ENCODE results near the gene ELOB.

Gene ELOB

DNA sequence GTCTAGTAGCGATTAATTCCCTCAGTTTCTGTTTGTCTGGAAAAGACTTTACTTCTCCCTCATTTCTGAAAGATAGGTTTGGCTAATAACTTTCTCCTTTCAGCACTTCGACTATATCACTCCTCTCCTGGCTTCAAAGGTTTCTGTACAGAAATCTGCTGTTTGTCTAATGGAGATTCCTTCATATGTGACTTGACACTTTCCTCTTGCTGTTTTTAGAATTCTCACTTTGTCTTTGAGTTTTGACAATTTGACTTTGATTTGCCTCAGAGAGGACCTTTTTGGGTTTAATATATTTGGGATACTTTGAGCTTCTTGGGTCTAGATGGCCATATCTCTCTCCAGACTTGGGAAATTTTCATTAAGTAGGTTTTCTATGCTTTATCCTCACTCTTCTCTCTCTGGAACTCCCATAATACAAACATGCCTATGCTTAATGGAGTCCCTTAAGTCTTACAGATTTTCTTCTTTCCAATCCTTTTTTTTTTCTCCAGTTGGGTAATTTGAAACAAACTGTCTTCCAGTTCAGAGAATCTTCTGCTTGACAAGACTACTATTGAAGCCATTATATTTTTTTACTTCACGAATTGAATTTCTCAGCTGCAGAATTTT, 32.2 kb upstream of the ELOB start:
- no peak for DNase-seq

DNA sequence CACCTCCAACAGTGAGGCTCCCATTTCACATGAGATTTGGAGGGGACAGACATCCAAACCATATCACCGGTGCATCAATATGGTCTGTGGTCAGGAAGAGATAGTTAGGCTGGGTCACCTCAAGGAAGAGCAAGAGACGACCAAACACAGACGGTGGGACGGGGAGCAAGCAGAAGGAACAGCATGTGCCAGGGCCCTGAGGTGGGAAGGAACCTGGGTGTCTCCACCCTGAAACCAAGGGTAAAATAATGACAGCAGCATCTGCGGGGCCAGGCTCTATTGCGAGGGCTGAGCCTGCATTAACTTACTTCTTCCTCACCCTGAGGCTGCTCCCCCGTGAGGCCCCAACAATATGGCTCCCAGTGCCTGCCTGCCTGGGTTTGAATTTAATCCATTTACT, 31.1 kb upstream of the ELOB start:
- no peak for DNase-seq

DNA sequence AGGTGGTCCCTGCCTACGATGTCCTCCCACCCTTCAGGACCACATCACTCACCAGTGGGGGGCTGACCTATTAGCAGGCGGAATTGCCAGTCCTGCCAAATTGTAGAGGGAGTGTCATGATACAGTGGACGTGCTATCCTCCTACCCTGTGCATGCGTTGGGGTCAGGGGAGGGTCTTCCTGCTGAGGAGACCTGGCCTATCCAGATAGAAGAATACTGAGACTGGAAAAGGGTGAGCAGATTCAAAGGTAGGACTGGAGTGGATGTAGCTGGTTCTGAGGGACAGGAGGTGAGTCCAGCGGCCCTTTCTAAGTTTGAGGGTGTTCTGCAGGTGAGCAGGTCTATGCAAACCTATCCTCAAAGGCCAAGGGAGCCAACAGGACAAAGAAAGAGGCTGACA, 29.2 kb upstream of the ELOB start:
- DNase-seq = no peak

DNA sequence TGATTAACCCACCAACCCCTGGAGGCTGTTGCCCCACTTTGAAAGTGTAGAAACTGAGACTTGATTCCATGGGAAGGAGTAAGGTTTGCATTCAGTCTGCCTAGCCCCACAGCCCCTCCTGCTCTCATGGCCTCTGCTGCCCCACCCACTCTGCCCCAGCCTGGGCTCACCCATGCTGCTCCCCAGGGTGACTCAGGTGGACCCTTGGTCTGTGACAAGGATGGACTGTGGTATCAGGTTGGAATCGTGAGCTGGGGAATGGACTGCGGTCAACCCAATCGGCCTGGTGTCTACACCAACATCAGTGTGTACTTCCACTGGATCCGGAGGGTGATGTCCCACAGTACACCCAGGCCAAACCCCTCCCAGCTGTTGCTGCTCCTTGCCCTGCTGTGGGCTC, 27.6 kb upstream of the ELOB start:
- no peak for DNase-seq

DNA sequence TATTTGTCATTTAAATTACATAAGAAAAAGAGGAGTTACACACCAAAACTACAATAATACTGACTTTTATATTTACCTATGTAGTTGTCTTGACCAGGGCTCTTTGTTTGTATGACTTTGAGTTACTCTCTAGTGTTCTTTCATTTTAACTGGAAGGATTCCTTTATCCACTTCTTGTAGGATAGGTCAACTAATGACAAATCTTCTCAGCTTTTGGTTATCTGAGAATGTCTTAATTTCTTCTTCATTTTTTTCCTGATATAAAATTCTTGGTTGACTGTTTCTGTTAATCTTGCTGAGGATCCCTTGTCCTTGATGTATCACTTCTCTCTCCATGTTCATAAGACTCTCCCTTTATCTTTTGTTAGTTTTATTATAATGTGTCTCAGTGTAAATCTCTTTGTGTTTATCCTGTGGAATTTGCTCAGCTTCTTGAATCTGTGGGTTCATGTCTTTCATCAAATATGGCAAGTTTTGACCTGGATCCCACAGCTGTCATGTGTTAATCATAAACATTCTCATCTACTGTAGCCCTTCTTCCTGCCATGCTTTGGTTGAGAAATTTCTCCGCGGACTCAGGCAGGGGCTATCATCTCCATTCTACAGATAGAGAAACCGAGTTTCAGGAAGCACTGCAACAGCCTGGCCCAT, 26.6 kb upstream of the ELOB start:
- DNase-seq = no peak

DNA sequence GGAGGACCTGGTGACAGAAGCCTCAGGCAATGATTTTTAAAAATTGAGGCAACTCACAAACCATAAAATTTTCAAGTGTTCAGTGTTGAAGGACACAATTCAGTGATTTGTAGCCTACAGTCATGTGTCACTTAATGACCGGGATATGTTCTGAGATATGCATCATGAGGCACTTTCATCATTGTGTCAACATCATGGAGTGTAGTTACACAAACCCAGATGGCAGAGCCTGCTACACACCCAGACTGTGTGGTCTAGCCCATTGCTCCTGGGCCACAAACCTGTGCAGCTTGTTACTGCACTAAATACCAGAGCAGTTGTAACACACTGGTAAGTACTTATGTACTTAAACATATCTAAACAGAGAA, 22.8 kb upstream of the ELOB start:
- peak; percentile 76 to 94 for DNase-seq

DNA sequence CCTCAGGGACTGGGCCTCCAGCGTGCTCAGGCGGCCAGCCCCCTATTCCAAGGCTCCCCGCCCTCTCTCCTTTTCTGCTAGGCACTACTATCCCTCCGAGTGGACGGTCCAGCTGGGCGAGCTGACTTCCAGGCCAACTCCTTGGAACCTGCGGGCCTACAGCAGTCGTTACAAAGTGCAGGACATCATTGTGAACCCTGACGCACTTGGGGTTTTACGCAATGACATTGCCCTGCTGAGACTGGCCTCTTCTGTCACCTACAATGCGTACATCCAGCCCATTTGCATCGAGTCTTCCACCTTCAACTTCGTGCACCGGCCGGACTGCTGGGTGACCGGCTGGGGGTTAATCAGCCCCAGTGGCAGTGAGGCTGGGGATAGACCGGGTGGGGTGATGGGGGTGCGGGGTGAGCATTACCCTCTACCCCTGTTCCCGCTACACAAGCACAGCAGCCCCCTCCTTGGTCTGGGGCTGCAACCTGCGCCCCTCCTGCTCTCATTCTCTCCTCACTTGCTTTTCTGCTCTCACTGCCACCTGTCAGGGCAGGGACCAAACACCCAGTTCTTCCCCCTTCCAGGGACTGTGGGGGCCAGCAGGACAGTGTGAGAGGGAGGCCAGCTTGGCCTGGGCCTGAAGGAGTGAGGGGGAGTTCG, 22.3 kb upstream of the ELOB start:
- no peak for DNase-seq

DNA sequence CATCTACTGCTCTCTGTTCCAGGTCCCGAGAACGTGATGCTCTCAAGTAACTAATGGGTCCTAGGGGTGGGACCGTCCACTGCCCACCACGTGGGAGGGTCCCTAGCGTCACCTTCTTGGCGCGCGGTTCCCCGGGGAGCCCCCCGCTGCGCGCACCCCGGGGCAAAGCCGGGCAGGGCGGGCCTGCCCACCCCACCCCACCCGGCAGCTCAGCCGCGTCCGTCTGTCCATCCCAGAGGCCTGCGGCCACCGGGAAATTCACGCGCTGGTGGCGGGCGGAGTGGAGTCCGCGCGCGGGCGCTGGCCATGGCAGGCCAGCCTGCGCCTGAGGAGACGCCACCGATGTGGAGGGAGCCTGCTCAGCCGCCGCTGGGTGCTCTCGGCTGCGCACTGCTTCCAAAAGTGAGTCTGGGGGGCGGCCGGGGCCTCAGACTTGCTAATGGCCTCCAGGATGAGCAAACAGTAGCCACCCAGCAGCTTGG, 21.7 kb upstream of the ELOB start:
- DNase-seq = no peak

DNA sequence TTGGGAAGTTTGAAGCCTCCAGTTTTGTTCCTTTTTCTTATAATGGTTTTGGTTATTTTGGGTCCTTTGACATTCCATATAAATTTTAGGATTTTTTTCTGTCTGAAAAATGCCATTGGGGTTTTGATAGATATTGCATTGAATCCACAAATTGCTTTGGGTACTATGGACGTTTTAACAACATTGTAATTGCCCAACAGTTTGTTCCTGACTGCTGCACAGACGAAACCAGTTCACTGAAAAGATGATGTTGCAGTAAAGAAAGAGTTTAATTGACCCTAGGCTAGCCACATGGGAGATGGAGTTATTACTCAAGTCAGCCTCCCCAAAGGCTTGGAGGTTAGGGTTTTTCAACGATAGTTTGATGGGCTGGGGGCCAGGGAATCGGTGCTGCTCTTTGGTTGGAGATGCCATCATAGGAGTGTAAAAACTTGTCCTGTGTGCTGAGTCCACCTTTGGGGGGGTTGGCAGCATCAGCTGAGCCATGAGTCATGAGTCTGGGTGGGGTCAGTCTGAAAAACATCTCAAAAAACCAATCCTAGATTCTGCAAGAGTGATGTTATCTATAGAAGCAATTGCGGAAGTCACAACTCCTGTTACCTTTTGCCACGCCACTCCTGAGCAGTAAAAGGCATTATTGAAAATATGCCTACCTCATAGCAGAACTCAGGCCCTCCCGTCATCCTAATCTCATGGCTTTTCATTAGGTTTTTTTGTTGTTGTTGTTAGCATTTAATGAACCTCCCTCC, 18.5 kb upstream of the ELOB start:
- peak; percentile 21 to 68 for DNase-seq

DNA sequence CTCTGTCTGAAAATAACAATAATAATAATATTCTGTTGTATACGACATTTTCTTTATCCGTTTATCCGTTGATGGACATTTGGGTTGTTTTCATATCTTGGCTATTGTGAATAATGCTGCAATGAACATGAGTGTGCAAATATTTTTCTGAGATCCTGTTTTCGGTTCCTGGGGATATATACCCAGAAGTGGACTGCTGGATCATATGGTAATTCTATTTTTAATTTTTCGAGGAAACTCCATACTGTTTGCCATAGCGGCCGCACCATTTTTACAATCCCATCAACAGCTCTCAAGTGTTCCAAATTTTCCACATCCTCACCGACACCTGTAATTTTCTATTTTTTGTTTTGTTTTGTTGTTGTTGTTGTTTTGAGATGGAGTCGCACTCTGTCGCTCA, 15.9 kb upstream of the ELOB start:
- DNase-seq = peak; percentile 47 to 54

DNA sequence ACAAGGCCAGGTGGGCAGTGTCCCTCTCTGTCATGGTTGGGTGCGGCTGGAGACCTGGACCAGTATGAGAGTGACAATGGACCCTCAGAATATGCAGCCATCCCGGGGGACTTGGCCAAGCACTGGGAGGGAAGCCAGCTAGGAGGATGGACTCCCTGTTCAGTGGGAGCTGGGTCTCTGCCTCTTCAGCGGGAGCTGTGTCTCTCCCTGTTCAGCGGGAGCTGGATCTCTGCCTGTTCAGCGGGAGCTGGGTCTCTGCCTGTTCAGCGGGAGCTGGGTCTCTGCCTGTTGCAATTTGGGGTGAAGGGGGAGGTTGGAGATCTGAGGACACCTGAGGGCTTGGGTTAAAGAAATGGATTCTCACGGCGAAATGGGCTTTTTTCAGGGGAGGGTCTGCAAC, 14.1 kb upstream of the ELOB start:
- DNase-seq = no peak

DNA sequence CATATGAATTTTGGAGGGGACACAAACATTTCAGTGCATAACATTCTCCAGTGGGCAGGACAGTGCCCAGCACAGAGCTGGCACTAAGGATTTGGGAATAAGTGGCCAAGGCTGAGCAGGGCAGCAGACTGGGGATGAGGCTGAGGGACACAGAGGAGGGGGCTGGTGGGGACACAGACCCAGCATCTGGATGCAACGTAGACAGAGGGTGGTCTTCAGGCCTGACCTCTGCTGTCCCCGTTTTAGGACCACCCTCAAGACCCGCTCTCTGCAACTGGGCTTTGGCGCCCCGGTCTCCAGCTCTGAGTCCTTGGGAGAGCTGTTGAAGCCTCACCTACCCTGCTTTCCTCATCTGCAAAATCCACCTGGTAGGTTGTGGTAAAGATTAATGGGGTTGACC, 13.6 kb upstream of the ELOB start:
- DNase-seq = no peak

DNA sequence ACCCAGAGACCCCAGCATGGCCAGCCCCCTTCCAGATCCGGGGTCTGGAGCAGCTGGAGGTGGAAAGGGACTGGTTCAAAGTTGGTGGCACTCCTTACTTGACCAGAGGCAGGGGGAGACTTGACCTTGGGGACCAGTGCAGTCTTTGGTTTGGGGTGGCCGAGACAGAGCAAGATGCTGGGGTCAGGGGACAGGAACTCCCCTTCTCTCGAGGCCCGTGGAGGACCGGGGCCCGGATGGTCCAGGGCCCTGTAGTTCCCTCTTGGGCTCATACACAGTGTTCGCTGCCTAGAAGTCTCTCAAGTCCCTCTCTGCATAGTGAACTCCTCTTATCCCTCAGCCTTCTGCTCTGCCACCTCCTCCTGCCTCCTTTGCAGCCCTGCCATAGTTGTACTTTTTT, 10.9 kb upstream of the ELOB start:
- no peak for DNase-seq

DNA sequence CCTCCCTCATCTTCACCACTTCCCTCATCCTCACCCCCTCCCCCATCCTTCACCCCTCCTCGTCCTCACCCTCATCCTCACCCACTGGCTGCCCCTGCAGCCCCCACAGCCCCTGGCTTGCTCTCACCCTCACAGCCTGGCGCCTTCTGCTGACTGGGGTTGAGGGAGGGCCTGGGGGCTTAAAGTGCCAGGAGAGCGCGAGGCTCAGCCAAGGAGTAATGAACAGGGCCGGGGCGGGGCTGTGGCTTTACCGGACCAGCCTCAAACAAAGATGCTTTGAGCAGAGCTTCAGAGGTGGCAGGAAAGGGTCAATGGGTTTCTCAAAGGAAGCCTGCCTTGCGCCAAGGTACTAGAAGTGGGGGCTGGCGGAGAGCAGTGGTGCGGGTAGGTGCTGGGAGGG, 10.3 kb upstream of the ELOB start, which contains the start of gene PRSS33:
Gene PRSS33, minus strand, starts transcription at position 155 of the 400 bp plus-strand sequence. CDS start 1,013 bp downstream, outside the sequence.
- no peak for DNase-seq

DNA sequence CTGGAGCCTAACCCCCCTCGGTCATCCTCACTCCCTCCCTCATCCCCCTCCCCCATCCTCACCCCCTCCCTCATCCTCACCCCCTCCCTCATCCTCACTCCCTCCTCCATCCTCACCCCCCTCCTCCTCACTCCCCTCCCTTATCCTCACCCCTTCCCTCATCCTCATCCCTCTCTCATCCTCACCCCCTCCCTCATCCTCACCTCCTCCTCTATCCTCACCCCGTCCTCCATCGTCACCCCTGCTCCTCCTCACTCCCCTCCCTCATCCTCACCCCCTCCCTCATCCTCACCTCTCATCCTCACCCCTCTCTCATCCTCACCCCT, 9.7 kb upstream of the ELOB start:
- DNase-seq = no peak

DNA sequence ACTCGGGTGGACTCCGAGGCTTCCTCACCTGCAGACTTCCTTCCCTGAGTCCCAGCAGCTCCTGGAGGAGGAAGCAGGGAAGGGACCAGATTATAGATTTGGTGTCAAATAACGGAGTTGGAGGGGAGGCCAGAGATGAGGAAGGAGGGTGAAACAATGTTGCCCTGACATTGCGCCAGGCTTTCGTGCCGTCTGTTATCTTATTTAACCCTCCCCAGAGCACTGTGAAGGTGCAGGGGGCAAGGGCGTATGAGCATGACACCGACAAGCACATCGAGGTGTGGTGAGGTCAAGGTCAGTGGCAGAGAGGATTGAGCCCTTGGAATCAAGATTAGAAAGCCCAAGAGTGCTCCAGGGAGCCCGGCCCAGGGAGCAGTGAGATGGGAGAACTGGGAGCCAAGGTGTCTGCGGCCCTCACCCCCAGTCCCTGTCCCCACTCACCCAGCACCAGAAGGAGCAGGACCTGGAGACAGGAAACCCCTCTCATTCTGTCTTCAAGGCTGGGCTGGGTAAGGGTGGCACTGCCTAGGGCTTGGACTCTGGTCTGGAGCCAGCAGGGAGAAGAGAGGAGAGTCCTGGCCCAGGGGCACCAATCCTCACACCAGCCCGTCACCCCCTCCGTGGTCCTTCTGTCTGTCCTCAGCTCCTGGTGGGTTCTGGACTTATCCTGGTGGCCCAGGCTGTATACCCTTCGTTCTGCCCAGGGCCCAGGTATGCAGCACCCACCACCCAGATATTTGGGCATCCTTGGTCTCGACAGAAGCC, 9.2 kb upstream of the ELOB start:
- DNase-seq = no peak

DNA sequence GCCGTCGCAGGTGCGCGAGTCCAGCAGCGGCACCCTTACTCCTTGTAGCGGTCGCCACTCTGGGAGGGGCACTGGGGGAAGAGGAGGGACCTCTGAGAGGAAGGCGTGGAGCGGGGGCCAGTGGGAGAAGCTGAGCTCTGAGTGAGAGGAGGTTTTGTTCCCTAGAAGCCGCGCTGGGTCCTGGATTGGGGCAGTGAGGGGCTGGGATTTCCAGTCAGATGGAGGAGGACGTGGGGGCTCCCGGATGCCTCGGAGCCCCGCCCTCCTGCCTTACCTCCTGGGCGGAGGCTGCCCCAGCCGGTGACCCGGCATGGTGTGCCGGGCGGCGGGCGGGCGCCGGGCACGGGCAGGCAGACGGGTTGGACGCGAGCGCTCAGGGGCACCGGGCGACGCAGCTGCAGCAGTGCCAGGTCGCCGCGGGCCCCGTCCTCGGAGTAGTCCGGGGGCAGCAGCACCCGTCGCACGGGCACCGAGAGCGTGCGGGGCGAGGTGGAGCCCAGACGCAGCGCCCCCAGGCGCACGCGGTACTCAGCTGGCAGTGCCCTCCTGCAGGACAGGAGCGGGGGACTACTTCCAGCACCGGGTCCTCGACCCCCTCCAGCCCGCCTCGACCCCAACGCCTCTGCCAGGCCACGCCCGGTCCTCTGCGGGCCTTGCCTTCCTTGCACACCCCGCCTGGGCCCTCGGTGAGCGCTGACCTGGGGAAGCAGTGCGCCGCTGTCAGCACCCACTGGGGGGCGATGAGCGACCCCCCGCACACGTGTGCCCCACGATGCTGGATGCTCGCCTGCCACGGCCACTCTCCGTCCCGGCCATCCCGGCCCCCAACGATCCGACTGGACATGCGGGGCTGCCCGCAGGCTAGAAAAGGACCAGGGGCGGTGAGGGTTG, 8.3 kb upstream of the ELOB start:
- DNase-seq = peak; percentile 41 to 68

DNA sequence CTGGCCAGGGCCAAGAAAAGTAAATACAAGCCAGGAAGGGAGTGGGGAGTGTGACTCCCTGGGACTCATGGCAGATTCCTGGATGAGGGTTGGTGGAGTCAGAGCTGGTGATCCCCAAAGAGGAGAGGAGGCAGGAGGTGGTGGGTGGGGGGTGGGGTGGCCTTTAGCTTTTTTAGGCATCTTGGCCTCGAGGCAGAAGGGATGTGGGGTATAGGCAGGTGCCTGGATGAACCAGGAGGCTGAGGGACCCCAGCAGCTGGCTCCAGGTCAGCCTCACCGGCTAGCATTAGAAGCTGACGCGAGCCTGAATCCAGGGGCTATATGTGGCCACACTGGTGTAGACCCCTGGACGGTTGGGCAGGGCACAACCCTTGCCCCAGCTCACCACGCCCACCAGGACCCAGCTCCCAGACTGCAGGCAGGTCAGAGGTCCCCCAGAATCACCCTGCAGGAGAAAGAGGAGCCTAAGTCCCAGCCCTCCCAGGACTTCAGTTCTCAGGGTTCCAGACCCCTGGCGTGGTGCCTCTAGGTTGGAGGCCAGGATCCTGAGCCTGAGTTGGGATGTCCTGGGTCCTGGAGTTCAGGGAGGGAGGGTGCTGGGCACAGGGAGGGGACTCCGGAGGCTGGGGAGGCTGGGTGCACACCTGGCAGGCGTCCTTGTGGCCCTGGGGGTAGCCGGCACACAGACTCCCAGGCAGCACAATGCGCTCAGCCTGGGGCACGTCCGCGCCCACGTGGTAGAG, 7.4 kb upstream of the ELOB start:
- no peak for DNase-seq

DNA sequence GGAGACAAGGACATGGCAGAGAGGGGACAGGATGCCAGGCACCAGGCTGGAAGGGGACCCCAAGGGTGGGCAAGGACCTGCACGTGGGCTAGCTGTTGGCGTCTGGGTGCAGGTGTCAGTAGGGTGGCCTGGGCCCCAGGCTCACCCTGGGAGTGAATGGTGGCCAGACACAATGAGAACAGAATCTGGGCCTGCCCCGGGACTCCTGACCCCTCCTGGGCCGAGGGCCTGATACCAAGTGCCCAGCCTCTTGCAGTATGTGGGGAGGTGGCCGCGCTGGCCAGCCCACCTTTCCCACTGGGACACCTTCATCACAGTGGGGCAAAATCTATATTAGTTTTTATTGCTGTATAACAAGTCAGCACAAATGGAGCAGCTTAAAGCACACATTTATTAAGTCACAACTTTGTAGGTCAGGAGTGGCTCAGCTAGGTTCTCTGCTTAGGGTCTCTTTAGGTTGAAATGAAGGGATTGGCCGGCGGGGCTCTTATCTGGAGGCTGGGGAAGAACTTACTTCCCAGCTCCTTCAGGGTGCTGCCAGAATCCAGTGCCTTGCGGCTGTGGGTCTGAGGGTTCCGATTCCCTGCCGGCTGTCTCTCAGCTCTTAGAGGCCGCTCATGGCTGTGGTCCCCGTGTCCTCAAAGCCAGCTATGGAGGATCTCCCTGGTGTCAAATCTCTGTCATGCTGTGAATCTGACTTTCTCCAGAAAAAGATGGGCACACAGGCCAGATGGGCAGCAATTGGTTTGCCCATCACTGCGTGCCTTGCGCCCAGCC, 6.7 kb upstream of the ELOB start:
- no peak for DNase-seq

DNA sequence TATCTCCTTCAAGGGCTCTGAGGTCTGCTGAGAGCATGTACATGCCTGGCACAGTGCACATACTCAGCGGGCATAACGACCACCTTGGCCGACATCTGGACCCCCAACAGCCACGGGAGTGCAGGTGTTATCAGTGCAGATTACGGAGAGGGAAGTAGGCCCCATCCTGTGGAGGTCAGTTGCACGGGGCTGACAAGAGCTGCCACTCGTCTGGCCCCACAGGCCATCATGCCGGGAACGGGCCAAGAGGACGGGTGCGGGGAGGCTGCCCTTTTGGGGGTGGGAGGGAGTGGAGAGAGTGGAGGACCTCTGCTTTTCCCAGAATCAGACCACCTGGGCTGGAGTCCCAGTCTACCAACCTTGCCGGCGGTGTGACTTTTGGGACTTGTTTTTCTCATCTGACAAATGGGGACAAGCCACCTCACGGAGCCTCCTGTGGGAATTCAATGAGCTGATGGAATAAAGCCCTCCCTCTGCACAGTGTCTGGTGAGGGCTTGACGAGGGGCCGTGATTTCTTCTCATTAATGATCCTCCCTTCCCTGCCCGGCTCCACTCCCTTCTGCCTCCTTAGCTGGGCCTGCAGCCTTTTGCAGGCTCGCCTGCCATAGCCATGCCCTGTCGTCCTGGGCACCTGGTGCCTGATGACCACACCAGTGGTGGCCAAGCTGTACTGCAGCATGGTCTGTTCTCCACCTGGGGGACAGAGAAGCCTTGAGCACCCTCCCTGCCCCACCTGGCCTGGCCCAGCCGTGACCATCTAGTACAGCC, 5.7 kb upstream of the ELOB start:
- no peak for DNase-seq
